ENCODE data around the gene ADAMTS12. TPM values are rescaled to one million over a fixed set of nuclear protein-coding genes. Genes with fewer than 3 reads are reported as not detected.

Gene ADAMTS12
- total RNA-seq, 3 donors from 2014 or later, result 4.4 to 17.4 (median 15.0) TPM

- intact Hi-C loops (cut with DNase I; ENCODE audit: low total_unique reads), result no loop called here
- no peak for TF ChIP-seq POLR2AphosphoS5 (IDR thresholded peaks at IDR 0.05)
- no peak for TF ChIP-seq CTCF (IDR thresholded peaks at IDR 0.05)
- H3K9me3 ChIP-seq, result no peaks in the 10 kb centered on the region
- H3K27me3 ChIP-seq, result no peaks in the 10 kb centered on the region
- no peak for DNase-seq (ENCODE audit: low spot score in 2 of 2)
- H3K36me3 ChIP-seq, result no peaks in the 10 kb centered on the region
- no peak overlapping the region for H3K27ac ChIP-seq
- no peak overlapping the region for H3K4me3 ChIP-seq
- H3K4me1 ChIP-seq, result no peaks in the 10 kb centered on the region
These were observed 397.3 kb downstream of the ADAMTS12 start for GRCh38 chr5:33494466-33494865.

- no peak overlapping the region for H3K27ac ChIP-seq
- intact Hi-C loops (cut with DNase I; ENCODE audit: low total_unique reads), result no loop called here
- no peak for TF ChIP-seq POLR2AphosphoS5 (IDR thresholded peaks at IDR 0.05)
- TF ChIP-seq POLR2A (IDR thresholded peaks at IDR 0.05), result no peak
- no peak for TF ChIP-seq CTCF (IDR thresholded peaks at IDR 0.05)
These were observed 399.8 kb downstream of the ADAMTS12 start for GRCh38 chr5:33491941-33492340.

GRCh38 chr5:33490071-33490665 lies 401.6 kb downstream of the ADAMTS12 start:
- Histone ChIP-seq H3K27me3 (no peaks in the 10 kb centered on the region), H3K4me1 (no peaks in the 10 kb centered on the region), H3K9me3 (peaks cover 0 to 3% of the 10 kb centered on the region in 2 donors), H3K36me3 (no peaks in the 10 kb centered on the region), H3K27ac (no peak overlapping the region), H3K4me3 (no peak overlapping the region)
- no peak for DNase-seq (ENCODE audit: low spot score in 2 of 2)
- TF ChIP-seq POLR2AphosphoS5 (IDR thresholded peaks at IDR 0.05), result no peak
- no peak for TF ChIP-seq POLR2A (IDR thresholded peaks at IDR 0.05)
- TF ChIP-seq CTCF (IDR thresholded peaks at IDR 0.05), result no peak
- intact Hi-C loops (cut with DNase I; ENCODE audit: low total_unique reads), result no loop called here

More at GRCh38 chr5:33491941-33492340, 399.8 kb downstream of the ADAMTS12 start:
- Histone ChIP-seq H3K9me3 (peaks cover 0 to 3% of the 10 kb centered on the region in 2 donors), H3K4me3 (no peak overlapping the region), H3K36me3 (no peaks in the 10 kb centered on the region), H3K27me3 (no peaks in the 10 kb centered on the region), H3K4me1 (no peaks in the 10 kb centered on the region)
- DNase-seq (ENCODE audit: low spot score in 2 of 2), result no peak

- no peak overlapping the region for H3K27ac ChIP-seq
- no peak for DNase-seq (ENCODE audit: low spot score in 2 of 2)
- no peak for TF ChIP-seq CTCF (IDR thresholded peaks at IDR 0.05)
- no peak for TF ChIP-seq POLR2AphosphoS5 (IDR thresholded peaks at IDR 0.05)
- TF ChIP-seq POLR2A (IDR thresholded peaks at IDR 0.05), result no peak
- peaks cover 0 to 3% of the 10 kb centered on the region in 2 donors for H3K9me3 ChIP-seq
- no peaks in the 10 kb centered on the region for H3K36me3 ChIP-seq
- intact Hi-C loops (cut with DNase I; ENCODE audit: low total_unique reads), result no loop called here
- no peaks in the 10 kb centered on the region for H3K27me3 ChIP-seq
- H3K4me1 ChIP-seq, result no peaks in the 10 kb centered on the region
- H3K4me3 ChIP-seq, result no peak overlapping the region
These were observed 402.2 kb downstream of the ADAMTS12 start for GRCh38 chr5:33489481-33490067.

- DNase-seq (ENCODE audit: low spot score in 2 of 2), result no peak
- Histone ChIP-seq H3K27me3 (no peaks in the 10 kb centered on the region), H3K4me3 (peak overlapping the region in 1 of 3 donors; percentile 33), H3K36me3 (no peaks in the 10 kb centered on the region), H3K4me1 (no peaks in the 10 kb centered on the region), H3K27ac (no peak overlapping the region), H3K9me3 (peaks cover 0 to 3% of the 10 kb centered on the region in 2 donors)
- TF ChIP-seq CTCF (IDR thresholded peaks at IDR 0.05) (no peak), POLR2AphosphoS5 (IDR thresholded peaks at IDR 0.05) (no peak), POLR2A (IDR thresholded peaks at IDR 0.05) (no peak)
- intact Hi-C loops (cut with DNase I; ENCODE audit: low total_unique reads), result no loop called here
These were observed 403.0 kb downstream of the ADAMTS12 start for GRCh38 chr5:33488558-33489355.
